ENCODE measurements around the gene HPDL.

The HPDL gene

DNA sequence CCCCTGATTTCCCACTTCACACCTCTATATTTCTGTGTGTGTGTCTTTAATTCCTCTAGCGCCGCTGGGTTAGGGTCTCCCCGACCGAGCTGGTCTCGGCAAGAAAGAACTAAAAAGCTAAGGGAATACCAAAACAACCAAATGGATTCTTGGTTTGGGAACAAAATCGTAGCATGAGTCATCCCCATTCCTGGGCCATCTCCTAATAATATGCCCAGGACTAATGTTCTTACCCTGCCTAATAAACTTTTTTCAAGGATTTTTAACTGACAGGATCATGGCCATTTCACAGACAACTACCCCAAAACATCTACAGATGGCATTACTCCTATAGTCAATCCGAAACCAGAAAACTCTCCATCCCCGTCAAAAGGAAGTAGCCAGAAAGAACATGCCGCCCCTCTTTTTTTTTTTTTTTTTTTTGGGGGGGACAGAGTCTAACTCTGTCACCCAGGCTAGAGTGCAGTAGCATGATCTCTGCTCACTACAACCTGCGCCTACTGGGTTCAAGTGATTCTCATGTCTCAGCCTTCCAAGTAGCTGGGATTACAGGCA, 4.1 kb upstream of the HPDL start:
- DNase-seq (ENCODE audit: low spot score) = no peak

DNA sequence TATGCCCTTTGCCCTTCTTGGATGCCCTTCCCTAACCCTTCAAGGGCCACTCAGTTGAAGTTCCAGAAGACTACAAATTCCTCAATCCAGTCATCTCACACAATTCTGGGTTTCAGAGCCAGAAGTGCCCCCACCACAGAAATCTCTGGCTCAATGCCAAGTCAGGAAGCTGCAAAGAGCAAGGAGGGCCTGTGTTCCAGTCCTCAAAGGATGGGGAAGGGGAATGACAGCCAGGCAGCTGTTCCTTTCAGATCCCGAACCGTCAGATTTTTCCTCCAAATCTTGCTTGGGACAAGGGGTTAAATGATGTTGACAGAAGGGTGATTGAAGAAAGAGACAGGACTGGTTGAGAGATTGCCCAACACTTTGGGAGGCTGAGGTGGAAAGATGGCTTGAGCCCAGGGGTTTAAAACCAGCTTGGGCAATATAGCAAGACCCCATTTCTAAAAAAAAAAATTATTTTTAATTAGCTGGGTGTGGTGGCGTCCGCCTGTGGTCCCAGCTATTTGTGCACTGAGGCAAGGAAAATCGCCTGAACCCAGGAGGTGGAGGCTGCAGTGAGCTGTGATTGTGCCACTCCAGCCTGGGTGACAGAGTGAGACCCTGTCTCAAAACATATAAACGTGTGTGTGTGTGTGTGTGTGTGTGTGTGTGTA, 716 bp upstream of the HPDL start:
- no peak for DNase-seq (ENCODE audit: low spot score)

DNA sequence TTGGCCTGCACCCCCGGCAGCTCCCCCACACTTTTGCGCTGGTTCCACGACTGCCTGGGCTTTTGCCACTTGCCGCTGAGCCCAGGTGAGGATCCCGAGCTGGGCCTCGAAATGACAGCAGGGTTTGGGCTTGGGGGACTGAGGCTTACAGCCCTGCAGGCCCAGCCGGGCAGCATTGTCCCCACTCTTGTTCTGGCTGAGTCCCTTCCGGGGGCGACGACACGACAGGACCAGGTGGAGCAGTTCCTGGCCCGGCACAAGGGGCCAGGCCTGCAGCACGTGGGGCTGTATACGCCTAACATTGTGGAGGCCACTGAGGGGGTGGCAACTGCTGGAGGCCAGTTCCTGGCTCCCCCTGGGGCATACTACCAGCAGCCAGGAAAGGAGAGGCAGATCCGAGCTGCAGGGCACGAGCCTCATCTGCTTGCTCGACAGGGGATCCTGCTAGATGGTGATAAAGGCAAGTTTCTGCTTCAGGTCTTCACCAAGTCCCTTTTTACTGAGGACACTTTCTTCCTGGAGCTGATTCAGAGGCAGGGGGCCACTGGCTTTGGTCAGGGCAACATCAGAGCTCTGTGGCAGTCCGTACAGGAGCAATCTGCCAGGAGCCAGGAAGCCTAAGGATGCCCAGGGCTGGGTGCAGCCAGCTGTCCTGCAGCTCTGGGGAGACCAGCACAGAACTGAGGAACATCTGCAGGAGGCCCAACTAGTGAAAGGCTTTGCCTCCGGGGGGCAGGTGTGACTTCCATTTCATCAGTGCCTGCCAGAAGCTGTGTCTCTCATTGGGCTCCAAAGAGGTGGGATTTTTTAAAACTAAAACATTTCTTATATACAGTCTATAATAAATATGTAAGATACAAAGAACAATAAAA, 1.2 kb downstream of the HPDL start:
- no peak for DNase-seq (ENCODE audit: low spot score)

DNA sequence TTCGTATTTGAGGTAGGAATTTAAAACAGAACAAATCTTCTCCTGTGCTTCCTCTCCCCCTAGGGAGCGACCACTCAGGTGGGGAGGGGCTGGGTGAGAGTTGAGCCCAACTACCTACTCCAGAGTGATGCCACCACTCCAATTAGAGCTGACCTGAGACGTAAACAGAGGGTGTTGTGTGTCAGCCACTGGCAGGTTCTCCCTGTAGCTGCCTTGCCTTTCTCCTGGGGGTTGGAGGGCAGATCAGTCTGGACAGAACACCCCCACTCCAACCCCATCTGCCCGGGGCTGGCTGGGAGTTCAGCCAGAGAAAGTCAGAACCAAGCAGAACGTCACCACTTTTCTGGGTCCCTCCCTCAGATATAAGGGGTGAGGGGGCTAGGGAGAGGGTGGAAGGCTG, 2.0 kb downstream of the HPDL start:
- DNase-seq (ENCODE audit: low spot score) = no peak

DNA sequence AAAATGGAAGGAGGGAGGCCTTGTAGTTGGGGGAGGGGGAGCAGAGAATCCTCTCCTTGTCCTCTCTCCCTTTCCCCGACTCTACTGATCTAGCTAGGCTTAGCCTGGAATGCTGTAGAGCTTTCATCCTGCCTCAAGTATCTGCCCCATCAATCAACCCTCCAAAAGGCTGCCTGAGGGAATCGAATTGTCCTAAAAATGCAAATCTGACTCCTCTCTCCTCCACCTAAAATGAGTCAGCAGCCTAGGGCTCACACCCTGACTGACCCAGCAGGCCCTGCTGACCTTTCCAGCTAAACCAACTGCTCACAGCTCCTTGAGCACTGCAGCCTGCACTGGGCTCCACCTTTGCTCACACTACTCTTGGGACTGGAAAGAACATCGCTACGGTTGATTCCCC, 2.8 kb downstream of the HPDL start:
- DNase-seq (ENCODE audit: low spot score) = no peak

DNA sequence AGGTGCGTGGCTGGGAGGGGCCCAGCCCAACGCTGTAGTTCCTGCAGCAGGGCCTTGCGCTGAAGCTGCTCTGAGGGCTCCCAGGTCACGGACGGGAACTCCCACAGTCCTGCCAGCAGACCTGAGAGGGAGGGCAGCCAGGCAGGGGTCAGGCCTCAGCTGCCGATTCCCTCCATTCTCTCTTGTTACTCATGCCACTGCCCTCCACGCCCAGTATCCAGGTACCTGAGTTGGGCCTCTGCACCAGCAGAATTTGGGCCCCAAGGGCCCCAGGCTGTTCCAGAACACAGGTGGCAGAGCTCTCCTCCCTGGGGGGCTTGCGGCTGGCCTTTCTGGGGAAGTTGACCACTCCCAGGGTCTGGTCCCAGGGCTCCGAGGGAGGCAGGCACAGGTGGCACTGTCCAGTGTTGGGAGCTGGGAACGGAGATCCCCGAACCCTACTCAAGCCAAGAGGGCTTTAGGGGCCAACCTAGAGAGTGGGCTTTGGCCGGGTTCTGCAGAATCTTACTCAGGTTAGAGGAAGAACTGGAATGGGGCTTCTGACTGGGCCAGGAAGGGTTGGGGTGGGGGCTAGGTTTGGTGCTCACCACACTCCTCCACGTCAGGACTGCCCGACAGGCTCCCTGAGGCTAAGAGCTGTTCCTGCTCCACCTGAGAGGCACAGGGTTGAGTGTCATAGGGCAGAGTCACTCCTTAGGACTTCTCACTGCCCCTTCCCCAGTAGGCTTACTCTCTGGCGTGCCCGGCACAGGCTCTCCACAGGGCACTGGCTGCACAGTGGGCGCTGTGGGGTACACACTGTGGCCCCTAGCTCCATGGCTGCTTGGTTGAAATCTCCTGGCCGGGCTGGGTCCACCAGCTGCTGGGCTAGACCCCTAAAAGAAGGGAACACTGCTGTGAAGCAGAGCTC, 5.0 kb downstream of the HPDL start:
- DNase-seq (ENCODE audit: low spot score) = no peak

DNA sequence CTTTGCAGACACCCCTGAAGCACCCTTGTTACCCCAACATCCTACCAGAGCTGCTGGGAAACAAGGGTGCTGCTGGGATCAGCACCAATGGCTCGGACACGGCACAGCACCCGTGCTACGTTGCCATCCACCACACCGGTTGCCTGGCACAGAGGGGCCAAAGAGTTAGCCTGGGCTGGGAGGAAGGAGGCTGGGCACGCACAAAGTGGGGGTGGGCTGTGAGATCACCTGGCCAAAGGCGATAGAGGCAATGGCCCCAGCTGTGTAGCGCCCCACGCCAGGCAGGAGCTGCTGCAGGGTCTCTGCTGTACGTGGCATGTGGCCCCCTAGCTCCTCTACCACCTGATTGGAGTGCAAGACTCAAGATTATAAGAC, 5.6 kb downstream of the HPDL start:
- DNase-seq (ENCODE audit: low spot score) = no peak

DNA sequence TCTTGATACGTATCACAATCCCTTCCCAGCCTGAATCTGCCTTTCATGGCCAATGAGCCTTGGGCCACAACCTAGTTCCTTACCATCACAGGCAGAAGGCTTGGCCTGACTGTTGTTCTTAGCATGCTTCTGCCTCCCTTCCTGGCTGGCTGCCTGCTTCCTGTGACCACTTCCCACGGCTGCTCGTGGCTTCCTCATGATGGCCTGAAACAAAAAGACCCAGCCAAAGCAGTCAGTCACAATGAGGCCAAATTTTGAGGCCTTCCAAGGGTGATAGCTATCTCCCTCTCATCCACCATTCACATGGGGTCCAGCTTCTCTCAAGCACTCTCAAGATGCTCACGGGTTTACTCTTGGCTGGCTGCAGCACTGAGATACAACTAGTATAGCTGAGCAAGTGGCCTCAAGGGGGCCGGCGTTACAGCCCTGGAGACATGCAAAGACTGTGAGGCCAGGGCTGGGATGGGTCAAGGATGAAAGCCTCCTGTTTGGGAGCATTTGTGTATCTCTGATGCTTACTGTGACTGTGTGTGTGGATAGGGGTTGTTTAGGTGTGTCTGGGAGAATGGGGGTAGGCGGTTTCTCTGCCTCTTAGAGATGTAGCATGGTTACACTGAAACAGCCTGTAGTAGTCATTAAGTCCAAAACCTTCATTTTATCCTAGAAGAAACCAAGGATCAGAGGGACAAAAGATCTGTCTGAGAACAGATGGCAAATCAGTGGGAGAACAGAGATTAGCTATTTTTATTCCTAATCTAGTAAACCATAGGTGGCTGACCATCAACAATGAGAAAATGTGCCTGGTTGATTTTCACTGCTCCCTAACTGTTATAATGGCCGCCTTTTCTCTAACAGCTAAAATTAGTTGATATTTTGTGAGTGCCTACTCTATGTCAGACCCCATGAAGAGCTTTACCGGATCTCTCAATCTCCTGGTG, 7.9 kb downstream of the HPDL start:
- DNase-seq (ENCODE audit: low spot score) = no peak

DNA sequence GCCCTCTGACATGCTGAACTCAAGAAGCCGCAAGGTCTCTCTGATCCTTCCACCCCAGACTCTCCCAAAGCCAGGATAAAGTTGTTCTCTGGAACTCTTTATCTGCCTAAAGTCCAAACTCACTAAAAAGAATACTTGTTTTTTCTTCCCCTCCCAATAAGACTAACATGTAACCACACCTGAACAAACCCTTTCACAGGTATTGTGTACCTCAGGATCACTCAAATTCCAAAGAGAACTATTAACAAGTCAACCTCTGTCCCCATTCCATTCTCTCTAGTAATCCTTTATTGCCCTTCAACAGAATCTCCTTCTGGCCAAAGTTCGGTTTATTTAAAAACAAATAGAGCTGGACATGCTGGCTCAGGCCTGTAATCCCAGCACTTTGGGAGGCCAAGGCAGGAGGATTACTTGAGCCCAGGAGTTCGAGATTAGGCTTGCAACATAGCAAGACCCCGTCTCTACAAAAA, 9.2 kb downstream of the HPDL start:
- no peak for DNase-seq (ENCODE audit: low spot score)

DNA sequence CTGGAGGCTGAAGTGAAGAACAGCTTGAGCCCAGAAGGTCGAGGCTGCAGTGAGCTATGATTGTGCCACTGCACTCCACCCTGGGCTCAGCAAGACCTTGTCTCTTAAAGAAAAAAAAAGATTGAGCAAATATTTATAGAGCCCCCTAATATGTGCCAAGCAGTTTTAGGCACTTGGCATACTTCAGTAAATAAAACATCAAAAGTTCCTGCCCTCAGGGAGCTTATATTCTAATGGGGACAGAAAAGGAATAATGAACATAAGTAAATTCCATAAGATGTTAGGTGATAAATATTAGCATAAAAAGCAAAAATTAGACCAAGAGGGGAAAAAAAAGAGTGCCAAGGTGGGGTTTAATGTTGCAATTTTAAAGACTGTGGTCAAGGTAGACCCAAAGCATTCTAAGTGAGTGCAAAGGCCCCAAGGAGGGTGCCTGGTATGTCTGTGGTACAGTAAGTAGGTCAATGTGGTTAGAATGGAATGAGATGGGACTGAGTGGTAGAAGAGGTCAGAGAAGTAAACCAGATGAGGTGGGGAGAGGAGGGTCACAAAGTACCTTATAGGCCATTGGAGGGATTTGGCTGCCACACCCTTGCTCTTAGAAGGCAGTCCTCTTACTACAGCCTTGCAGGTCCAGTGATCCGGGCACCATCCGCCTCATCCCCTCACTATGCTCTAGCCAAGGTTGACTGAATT, 11.1 kb downstream of the HPDL start:
- DNase-seq (ENCODE audit: low spot score) = no peak

DNA sequence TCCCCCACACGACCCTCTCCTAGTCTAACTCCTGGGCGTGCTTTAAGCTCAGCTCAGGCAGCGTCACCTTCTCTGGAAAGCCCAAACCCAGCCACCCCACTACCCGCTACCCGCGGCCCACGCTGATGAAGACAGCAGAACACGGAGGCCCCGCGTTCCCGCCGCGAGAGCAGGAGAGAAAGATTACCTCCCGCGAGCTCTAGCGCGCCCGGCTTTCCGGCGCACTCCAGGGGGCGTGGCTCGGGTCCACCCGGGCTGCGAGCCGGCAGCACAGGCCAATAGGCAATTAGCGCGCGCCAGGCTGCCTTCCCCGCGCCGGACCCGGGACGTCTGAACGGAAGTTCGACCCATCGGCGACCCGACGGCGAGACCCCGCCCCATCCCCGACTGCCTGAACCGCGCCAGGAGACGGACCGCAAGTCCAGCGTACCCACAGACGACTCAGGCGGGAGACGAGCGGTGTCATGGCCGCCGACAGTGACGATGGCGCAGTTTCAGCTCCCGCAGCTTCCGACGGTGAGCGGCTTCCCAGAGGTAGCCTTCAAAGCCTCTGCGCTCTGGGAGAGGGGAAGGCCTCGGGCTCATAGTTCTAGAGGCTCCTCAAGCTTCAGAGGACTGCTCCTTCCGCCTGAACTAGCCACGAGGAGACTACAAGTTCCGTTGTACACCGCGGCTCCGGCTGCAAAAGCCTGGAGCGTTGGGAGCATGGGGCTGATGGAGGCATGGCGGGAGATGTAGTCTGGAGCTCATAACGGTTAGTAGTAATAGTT, 13.3 kb downstream of the HPDL start, which contains the start of the genes MUTYH and TOE1:
Gene MUTYH (minus strand): TSS at position 652 of the 770 bp plus-strand sequence. CDS start 5,935 bp downstream, outside the sequence.
Gene TOE1 (plus strand): TSS at position 382 of the 770 bp plus-strand sequence. CDS start 83 bp downstream, at position 465.
- peak; percentile 99 for DNase-seq (ENCODE audit: low spot score)

DNA sequence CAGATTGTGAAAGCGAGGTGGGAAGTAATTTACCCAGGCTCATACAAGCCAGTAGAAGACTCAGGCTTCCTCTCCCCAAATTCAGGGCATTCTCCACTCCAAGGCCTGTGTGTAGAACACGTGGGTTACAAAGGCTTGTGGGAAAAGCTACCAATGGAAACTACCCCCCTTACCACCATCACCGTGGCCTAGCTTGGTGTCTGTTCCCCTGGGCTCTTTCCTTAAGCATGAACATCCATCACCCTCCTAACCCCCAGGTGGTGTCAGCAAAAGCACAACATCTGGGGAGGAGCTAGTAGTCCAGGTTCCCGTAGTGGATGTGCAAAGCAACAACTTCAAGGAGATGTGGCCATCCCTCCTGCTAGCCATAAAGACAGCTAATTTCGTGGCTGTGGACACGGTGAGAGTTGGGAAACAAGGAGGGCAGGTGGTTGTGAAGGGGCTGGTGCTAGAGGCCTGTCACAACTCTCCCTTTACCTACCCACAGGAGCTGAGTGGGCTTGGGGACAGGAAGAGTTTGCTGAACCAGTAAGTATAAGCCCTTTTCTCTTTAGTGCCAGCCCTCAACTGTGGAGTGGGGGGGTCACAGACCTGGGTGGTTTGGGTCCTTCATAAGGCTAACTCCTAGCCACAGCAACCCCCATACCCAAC, 14.2 kb downstream of the HPDL start:
- no peak for DNase-seq (ENCODE audit: low spot score)

DNA sequence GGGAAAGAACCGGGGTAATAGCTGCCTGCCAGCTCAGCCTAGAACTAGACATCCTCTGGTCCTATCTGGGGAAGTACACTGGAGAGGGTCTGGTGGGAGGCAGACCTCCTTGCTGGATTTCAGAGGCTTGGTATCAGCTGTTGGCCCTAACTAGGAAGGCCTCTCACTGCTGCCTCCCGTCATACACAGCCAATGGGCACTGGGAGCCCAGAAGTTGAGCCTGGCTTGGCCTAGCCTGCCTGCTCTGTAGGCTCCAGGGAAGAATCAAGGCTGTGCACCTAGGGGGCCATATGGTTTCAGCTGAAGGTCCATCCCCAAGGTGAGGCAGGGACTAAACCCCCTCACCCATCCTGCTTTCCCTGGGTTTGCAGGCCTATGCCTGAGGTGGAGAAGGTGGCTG, 17.8 kb downstream of the HPDL start:
- no peak for DNase-seq (ENCODE audit: low spot score)

DNA sequence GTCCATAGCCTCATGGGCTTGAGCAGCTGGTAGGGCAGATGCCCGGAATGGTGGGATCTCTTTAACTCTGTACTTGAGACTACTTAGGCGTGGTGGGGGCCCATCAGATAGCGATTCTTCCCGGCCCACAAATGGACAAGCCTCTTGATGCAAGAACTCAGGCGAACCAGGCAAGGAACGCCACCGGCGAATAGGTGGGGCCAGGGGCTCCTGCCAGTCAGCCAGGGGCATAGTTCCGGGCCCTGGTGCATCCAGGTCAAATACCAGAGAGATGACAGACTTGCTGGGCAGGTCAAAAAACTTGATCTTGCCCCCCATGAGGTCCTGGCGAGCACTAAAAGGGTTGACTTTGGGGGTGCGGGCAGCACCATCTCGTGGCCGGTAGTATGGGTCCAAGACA, 18.3 kb downstream of the HPDL start:
- DNase-seq (ENCODE audit: low spot score) = no peak

DNA sequence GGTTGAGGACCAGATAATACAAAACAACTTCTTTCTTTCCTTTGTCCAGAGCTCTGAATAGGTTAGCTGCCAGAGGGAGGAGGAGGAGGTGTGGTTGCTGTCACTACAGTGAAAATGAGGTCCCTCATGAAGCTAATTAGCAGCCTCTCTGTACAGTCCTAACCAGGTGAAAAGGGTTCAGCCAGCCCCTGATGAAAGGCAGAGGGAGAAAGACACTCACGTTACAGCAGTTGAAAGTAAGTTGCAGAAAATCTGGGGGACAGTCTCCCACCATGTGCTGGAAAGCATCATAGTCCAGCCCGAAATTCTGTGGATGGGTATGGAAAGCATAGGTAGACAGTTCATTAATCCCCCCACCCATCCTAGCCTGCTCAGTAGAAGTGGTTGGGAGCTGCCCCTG, 19.8 kb downstream of the HPDL start:
- no peak for DNase-seq (ENCODE audit: low spot score)

DNA sequence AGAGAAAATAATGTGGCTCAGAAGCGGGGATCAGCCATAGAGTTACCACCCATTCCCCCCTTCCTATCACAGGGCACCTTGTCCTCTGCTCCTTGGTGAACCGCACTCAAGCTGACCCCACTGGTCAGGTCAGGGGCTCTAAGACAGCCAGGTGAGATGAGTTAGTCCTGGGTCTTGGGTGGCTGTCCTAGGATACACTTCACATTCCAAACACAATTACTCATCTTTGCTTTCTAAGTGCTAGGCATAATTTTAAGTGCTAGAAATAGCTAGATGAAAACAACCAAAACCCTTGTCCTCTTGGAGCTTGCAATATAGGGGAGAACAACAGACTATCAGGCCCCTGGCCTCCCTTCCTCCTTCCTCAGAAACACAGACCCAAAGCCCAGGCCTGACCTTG, 21.3 kb downstream of the HPDL start:
- no peak for DNase-seq (ENCODE audit: low spot score)

DNA sequence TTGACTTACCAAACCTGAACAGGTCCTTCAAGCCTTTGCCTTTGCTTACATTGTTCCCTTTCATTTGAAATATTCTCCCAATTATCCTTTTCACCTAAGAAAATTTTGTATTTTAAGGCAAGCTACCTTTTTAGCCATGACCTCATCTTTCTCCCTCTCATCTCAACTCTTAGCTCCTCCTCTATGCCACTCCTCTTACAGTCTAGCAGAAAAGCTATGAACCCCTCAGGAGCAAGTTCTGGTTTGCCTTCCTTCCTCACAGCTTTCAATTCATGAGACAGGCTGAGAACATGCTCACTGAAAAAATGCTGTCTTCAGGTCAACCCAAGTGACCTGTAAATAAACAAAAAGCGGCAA, 21.9 kb downstream of the HPDL start:
- no peak for DNase-seq (ENCODE audit: low spot score)

DNA sequence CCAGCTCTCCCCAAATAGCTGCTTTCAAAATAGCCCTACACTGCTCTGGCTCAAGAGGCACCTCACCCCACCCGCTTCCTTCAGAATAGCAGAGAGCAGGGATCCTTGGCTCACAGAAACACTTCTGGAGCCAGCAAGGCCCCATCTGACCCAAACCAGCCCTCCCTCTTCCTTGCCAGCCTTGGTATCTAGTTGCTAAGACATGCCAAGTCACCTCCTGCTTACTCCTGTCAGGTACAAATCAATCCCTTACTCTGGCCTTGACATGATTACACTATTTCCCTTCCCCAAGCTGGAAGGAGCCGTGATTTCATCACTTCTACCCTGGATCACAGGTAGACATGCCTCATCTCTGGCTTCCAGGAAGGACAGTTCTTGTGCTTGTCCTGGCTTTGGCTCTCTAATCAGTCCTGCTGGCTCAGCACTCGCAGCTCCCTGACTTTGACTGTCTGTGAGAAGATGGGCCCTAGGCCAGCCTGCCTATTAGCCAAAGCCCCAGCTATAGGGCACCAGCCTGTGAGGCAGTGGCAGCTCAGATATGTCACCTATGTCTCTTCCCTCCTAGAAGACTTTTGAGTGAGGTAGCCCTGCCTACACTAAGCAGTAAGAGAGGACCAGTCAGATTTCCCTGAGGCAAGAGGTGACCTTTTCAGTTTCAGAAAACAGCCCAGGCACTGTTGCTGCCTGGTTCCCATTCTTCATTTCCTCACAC, 22.4 kb downstream of the HPDL start:
- DNase-seq (ENCODE audit: low spot score) = no peak

All from iPS-NIHi11 (cell line).